Left lobe of liver (tissue), 2 donors: ENCODE data around the gene ATG2A. TPM values are rescaled to one million over a fixed set of nuclear protein-coding genes. Genes with fewer than 3 reads are reported as not detected.

Experiments
- ATAC-seq: fragments of 200-7000 bp; cut with Tn5 transposase; one replicate; pipeline ENCODE4 v1.9.1; 2020; ENCODE audit warnings: mild to moderate bottlenecking, moderate library complexity
- DNase-seq: peaks from one replicate; pipeline ENCODE4 v3.0.0-alpha.2; 2020; ENCODE audit warnings: low spot score
- total RNA-seq: library from RNA; stranded (reverse); gene quantifications from one replicate; pipeline ENCODE4 v1.2.1, GENCODE V29; 2021
- donor health status: DM: no; HTN: no; CAD: no; lungs with moderate emphysema.
- donor health status: DM: no; HTN: yes; CAD: no.

The ATG2A gene
- total RNA-seq, 1 donor from 2014 or later: 34.0 TPM

DNA sequence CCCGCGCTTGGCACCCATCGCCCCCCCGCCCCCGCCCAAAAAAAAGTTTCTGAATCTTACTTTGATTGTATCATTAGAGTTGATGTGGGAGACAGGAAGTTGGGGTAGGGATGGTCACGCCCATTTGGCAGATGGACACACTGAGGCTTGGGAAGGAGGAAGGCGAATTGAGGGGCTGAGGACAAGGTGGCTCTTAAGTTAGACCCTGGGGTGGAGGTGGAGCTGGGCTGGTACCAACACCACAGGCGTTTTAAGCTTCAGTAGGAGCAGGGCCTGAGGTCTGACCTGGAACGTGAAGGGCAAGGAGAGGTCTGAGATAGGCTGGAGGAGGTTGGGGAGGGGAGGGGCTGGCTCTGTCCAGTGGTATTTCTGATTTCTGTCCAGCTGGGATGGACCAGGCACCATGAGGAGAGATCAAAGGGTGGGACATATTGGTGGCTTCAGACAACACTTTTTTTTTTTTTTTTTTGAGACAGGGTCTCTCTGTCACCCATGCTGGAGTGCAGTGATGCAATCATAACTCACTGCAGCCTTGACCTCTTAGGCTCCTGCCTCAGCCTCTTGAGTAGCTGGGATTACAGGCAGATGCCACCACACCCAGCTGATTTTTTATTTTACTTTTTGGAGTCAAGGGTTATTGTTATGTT, 71.8 kb downstream of the ATG2A start:
- no peak for DNase-seq
- ATAC-seq: no peak

Other genes starting within 250 kb of the ATG2A start
- gene NRXN2, start 194.0 kb downstream of the ATG2A start, total RNA-seq: 0.98 TPM
- 4.2 TPM for gene RASGRP2, start 173.1 kb downstream of the ATG2A start, total RNA-seq
- gene PYGM, start 157.2 kb downstream of the ATG2A start, total RNA-seq: 0.28 TPM
- 104 TPM for gene SF1, start 138.7 kb downstream of the ATG2A start, total RNA-seq
- 6.6 TPM for gene MAP4K2, start 114.0 kb downstream of the ATG2A start, total RNA-seq
- 24.0 TPM for gene MEN1, start 106.7 kb downstream of the ATG2A start, total RNA-seq
- 1.2 TPM for gene CDC42BPG, start 72.6 kb downstream of the ATG2A start, total RNA-seq
- 29.9 TPM for gene EHD1, start 38.6 kb downstream of the ATG2A start, total RNA-seq
- gene PPP2R5B, start 7.5 kb upstream of the ATG2A start, total RNA-seq: 9.1 TPM
- 0.25 TPM for gene GPHA2, start 18.7 kb upstream of the ATG2A start, total RNA-seq
- not detected for gene MAJIN, start 54.9 kb upstream of the ATG2A start, total RNA-seq
- gene BATF2, start 79.8 kb upstream of the ATG2A start, total RNA-seq: 2.4 TPM
- 8.9 TPM for gene ARL2, start 97.0 kb upstream of the ATG2A start, total RNA-seq
- gene SNX15, start 110.2 kb upstream of the ATG2A start, total RNA-seq: 8.8 TPM
- gene SAC3D1, start 124.0 kb upstream of the ATG2A start, total RNA-seq: 5.7 TPM
- gene NAALADL1, start 141.3 kb upstream of the ATG2A start, total RNA-seq: 0.78 TPM
- gene CDCA5, start 166.8 kb upstream of the ATG2A start, total RNA-seq: 0.75 TPM
- 18.4 TPM for gene ZFPL1, start 167.0 kb upstream of the ATG2A start, total RNA-seq
- 55.1 TPM for gene VPS51, start 179.0 kb upstream of the ATG2A start, total RNA-seq
- gene TM7SF2, start 194.7 kb upstream of the ATG2A start, total RNA-seq: 97.6 TPM
- gene ZNHIT2, start 200.5 kb upstream of the ATG2A start, total RNA-seq: 8.8 TPM
- gene FAU, start 204.9 kb upstream of the ATG2A start, total RNA-seq: 430 TPM
- gene MRPL49, start 205.1 kb upstream of the ATG2A start, total RNA-seq: 31.3 TPM
- 110 TPM for gene SYVN1, start 217.3 kb upstream of the ATG2A start, total RNA-seq